Mucosa of stomach (tissue), 1 donor: ENCODE measurements around the gene BSG.
"Not testable (repeated sequence)": the region's sequence is repeated elsewhere in the genome, so short reads cannot be mapped to it uniquely, and the experiment has no call there.

Experiments
- H3K27me3 ChIP-seq: one replicate; pipeline ENCODE4 v1.7.0; 2013; ENCODE audit warnings: mild to moderate bottlenecking, low read length; ENCODE audit not compliant: control insufficient read depth, insufficient read depth
- H3K36me3 ChIP-seq: one replicate; pipeline ENCODE4 v1.7.0; 2013; ENCODE audit warnings: low read length; ENCODE audit not compliant: control insufficient read depth, insufficient read depth
- H3K4me1 ChIP-seq: one replicate; pipeline ENCODE4 v1.7.0; 2013; ENCODE audit warnings: mild to moderate bottlenecking, low read length; ENCODE audit not compliant: control insufficient read depth, insufficient read depth
- H3K4me3 ChIP-seq: one replicate; pipeline ENCODE4 v1.7.0; 2013; ENCODE audit warnings: low read length
- H3K9ac ChIP-seq: one replicate; pipeline ENCODE4 v1.7.0; 2013; ENCODE audit warnings: mild to moderate bottlenecking, low read length, moderate library complexity
- H3K9me3 ChIP-seq: one replicate; pipeline ENCODE4 v1.7.0; 2013; ENCODE audit warnings: mild to moderate bottlenecking, low read length, moderate library complexity; ENCODE audit not compliant: control insufficient read depth
- donor health status: Pancreatic carcinoma.

Gene BSG

DNA sequence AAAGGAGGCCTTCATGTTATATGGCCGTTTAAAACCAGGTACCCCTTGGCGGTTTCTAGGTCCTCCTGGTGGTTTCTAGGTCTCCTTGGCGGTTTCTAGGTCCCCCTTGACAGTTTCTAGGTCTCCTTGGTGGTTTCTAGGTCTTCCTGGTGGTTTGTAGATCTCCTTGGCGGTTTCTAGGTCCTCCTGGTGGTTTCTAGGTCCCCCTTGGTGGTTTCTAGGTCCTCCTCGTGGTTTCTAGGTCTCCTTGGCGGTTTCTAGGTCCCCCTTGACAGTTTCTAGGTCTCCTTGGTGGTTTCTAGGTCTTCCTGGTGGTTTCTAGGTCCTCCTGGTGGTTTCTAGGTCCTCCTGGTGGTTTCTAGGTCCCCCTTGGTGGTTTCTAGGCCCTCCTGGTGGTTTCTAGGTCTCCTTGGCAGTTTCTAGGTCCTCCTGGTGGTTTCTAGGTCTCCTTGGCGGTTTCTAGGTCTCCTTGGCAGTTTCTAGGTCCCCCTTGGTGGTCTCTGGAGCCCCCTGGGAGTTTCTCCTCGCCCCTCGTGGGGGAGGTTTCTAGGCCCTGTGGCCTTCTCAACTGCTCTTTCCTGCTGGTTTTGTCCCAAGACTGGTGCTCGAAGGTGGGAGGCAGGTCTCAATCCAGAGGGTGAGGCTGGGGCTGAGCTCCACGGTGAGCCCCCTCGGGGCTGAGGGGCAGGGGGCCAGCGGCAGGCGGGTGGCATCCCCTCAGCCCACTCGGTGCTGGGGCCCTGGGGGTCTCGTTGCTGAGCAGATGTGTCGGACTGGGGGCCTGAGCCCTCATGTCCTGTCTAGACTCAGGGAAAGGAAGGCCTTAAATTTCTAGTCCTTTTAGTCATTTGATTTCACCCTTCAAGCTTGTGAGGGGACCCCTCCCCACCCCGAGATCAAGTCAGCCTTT, 25.3 kb downstream of the BSG start:
- H3K4me3 ChIP-seq, result no peak overlapping the region
- H3K9ac ChIP-seq, result no peak overlapping the region
- H3K27me3 ChIP-seq, result peaks cover 1% of the 10 kb centered on the region
- no peaks in the 10 kb centered on the region for H3K4me1 ChIP-seq
- H3K36me3 ChIP-seq, result no peaks in the 10 kb centered on the region
- H3K9me3 ChIP-seq, result no peaks in the 10 kb centered on the region

DNA sequence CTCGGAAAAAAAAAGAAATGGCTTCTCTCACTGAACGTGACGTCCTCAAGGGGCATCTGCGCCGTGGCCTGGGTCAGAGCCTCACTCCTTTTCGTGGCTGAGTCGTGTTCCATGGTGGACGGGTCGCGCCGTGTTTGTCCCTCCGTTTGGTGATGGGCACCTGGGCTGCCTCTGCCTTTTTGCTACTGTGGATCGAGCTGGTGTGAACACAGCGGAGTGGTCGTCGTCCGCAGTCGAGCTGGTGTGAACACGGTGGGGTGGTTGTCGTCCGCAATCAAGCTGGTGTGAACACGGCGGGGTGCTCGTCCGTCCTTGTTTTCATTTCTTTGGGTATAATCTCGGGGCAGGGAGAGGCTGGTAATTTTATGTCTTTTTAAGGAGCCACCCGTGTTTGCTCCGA, 28.9 kb downstream of the BSG start:
- Histone ChIP-seq H3K9me3 (no peaks in the 10 kb centered on the region), H3K4me3 (no peak overlapping the region), H3K27me3 (no peaks in the 10 kb centered on the region), H3K9ac (no peak overlapping the region), H3K36me3 (no peaks in the 10 kb centered on the region), H3K4me1 (no peaks in the 10 kb centered on the region)

DNA sequence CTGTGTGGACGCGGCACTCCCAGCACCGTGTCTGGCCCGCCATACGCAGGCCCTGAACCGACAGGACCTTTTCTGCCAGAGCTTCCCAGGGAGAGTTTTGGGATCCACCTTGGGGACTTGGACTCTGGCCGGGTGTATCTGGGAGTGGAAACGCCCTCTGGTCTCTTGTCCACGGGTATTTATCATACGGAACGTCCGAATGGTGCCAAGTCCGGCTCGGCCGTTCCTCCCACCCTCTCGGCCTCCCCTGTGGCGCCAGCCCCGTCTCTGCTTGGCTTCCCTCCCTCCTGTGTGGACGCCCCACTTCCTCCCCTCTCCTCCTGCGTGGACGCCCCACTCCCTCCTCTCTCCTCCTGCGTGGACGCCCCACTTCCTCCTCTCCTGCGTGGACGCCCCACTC, 29.4 kb downstream of the BSG start:
- H3K9ac ChIP-seq, result no peak overlapping the region
- no peaks in the 10 kb centered on the region for H3K36me3 ChIP-seq
- no peaks in the 10 kb centered on the region for H3K4me1 ChIP-seq
- no peak overlapping the region for H3K4me3 ChIP-seq
- no peaks in the 10 kb centered on the region for H3K9me3 ChIP-seq
- H3K27me3 ChIP-seq, result no peaks in the 10 kb centered on the region

DNA sequence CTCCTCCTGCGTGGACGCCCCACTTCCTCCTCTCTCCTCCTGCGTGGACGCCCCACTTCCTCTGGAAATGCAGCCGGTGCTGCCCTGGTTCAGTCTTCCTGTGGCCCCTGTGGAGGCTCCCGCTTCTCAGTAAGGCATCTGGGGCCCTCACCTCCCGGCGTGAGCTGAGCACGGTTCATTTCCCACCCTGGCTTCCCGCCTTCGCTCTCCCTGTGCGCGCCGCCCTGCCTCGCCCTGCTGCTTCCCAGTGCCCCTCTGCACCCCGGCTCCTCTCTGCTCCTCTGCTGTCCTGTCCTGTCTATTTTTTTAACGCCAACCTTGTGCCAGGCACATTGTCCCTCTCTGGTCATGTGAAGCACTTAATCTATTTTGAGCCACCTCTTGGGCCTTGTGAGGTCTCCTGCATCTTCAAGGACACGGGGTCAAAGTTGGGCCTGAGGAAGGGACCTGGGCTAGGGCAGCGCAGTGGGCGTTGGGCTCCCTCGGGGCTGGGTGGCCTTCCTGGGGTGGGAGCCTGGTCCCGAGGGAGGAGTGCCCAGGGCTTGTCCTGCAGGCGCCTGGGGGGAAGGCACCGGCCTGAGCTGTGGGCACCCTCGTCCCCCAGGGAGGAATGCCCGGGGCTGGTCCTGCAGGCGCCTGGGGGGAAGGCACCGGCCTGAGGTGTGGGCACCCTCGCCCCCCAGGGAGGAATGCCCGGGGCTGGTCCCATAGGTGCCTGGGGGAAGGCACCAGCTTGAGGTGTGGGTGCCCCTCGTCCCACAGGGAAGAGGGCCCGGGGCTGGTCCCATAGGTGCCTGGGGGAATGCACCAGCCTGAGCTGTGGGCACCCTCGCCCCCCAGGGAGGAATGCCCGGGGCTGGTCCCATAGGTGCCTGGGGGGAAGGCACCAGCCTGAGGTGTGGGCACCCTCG, 30.2 kb downstream of the BSG start:
- Histone ChIP-seq H3K9ac (no peak overlapping the region), H3K9me3 (no peaks in the 10 kb centered on the region), H3K27me3 (no peaks in the 10 kb centered on the region), H3K4me3 (no peak overlapping the region), H3K36me3 (no peaks in the 10 kb centered on the region), H3K4me1 (no peaks in the 10 kb centered on the region)

DNA sequence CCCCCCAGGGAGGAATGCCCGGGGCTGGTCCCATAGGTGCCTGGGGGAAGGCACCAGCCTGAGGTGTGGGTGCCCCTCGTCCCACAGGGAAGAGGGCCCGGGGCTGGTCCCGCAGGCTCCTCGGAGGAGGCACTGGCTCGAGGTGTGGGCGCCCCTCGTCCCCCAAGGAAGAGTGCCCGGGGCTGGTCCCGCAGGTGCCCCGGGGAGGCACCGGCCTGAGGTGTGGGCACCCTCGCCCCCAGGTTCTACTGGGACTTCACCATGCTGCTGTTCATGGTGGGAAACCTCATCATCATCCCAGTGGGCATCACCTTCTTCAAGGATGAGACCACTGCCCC, 30.9 kb downstream of the BSG start:
- not testable (repeated sequence) for H3K9me3 ChIP-seq, H3K36me3 ChIP-seq, H3K27me3 ChIP-seq, H3K9ac ChIP-seq, H3K4me3 ChIP-seq, H3K4me1 ChIP-seq

DNA sequence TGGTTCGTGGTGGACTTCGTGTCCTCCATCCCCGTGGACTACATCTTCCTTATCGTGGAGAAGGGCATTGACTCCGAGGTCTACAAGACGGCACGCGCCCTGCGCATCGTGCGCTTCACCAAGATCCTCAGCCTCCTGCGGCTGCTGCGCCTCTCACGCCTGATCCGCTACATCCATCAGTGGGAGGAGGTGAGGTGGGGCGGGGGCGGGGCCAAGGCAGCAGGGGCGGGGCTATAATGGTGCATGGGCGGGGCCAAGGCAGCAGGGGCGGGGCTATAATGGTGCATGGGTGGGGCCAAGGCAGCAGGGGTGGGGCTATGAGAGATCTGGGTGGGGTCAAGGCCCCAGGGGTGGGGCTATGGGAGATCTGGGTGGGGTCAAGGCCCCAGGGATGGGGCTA, 31.4 kb downstream of the BSG start:
- H3K4me3 ChIP-seq, H3K9ac ChIP-seq, H3K27me3 ChIP-seq, H3K36me3 ChIP-seq, H3K4me1 ChIP-seq, H3K9me3 ChIP-seq: not testable (repeated sequence)

DNA sequence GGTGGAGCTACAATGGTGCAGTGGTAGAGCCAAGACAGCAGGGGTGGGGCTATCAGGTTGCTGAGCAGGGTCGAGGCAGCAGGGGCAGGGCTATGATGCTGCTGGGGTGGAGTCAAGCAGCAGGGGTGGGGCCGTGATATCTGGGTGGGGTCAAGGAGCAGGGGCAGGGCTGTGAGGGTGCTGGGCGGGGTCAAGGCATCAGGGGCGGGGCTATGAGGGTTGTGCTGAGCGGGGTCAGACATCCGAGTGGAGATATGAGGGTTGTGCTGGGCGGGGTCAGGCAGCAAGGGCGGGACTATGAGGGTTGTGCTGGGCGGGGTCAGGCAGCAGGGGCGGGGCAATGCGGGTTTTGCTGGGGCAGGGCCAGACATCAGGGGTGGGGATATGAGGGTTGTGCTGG, 32.0 kb downstream of the BSG start:
- Histone ChIP-seq H3K9me3 (no peaks in the 10 kb centered on the region), H3K9ac (no peak overlapping the region), H3K4me3 (no peak overlapping the region), H3K36me3 (no peaks in the 10 kb centered on the region), H3K4me1 (peaks cover 7% of the 10 kb centered on the region), H3K27me3 (peaks cover 2% of the 10 kb centered on the region)

DNA sequence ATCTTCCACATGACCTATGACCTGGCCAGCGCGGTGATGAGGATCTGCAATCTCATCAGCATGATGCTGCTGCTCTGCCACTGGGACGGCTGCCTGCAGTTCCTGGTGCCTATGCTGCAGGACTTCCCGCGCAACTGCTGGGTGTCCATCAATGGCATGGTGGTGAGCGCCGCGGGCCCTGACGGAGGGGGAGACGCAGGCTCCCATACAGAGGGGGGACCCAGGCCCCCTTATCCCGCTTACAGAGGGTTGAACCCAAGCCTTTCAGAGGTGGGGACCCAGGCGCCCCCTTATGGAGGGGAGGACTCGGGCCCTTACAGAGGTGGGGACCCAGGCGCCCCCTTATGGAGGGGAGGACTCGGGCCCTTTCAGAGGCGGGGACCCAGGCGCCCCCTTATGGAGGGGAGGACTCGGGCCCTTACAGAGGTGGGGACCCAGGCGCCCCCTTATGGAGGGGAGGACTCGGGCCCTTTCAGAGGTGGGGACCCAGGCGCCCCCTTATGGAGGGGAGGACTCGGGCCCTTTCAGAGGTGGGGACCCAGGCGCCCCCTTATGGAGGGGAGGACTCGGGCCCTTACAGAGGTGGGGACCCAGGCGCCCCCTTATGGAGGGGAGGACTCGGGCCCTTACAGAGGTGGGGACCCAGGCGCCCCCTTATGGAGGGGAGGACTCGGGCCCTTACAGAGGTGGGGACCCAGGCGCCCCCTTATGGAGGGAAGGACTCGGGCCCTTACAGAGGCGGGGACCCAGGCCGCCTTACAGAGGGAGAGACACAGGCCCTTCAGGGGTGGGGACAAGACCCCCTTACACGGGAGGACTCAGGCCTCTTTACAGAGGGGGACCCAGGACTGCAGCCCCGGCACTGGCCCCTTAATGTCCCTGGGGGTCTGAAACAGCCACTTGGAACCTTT, 32.9 kb downstream of the BSG start:
- not testable (repeated sequence) for H3K27me3 ChIP-seq, H3K4me3 ChIP-seq, H3K4me1 ChIP-seq, H3K9ac ChIP-seq, H3K36me3 ChIP-seq, H3K9me3 ChIP-seq

DNA sequence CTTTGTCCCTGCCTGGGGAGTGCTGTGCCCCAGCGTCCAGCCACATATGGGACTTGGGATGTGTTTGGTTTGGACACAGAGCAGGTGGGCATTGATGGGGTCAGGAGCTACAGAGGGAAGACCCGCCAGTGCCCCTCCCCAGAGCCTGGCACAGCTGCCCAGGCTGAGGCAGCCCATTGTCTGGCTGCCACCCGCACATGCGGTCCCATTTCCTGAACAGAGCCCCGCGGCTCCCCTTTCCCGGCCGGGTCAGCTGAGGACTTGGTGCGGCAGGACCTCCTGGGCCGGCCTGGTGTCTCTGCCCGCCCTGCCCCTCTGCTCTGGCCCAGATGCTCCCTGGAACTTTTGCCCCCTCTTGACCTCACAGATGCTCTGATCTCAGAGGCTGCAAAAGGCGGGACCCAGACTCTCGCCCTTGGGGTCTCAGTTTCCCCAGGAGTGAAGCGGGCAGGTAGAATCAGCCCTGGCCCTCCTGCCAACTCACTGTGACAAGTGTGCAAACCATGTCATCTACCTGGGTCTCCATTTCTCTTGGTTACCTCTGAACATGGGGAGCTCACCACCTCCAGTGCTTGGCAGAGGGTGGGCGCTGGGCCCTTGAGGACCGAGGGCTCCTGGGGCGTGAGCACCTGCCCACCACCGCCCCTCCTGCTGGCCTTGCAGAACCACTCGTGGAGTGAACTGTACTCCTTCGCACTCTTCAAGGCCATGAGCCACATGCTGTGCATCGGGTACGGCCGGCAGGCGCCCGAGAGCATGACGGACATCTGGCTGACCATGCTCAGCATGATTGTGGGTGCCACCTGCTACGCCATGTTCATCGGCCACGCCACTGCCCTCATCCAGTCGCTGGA, 35.1 kb downstream of the BSG start:
- H3K4me1 ChIP-seq, result peaks cover 15% of the 10 kb centered on the region
- H3K9me3 ChIP-seq, result no peaks in the 10 kb centered on the region
- no peak overlapping the region for H3K4me3 ChIP-seq
- peaks cover 17% of the 10 kb centered on the region for H3K27me3 ChIP-seq
- H3K9ac ChIP-seq, result no peak overlapping the region
- H3K36me3 ChIP-seq, result no peaks in the 10 kb centered on the region

DNA sequence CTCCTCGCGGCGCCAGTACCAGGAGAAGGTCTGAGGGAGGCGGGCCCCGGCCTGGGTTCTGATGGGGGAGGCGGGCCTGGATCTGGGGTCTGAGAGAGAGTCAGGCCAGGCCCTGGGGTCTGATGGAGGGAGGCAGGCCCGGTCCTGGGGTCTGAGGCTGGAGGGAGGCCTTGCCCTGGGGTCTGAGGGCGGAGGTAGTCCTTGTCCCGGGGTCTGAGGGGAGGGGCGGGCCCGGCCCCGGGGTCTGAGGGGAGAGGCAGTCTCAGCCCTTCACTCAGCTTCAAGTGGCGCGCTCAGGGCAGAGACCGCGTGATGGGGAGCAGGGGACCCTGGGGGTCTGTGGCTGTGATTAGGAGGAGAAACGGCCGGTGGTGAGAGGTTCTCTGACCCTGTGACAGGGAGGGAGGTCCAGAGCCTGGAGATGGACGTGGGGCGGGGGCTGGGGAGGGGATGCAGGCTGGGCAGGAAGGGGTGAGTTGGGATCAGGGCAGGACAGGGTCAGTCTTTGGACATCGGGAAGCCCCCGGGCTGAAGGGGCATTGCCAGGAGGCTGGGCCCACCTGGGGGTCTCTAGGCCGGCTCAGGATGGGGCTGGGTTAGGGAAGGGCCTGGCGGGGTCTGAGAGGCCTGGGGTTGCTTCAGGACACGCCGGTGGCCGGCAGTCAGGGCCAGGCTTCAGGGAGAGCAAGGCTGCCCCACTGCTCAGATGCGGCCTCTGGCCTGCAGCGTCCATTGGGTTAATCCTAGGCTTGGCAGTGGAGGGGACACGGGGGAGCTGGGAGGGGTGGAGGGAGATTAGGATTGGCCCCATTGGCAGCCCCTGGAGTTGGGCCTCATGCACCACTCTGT, 36.0 kb downstream of the BSG start:
- H3K27me3 ChIP-seq, result peaks cover 24% of the 10 kb centered on the region
- H3K36me3 ChIP-seq, result no peaks in the 10 kb centered on the region
- H3K9me3 ChIP-seq, result no peaks in the 10 kb centered on the region
- no peak overlapping the region for H3K4me3 ChIP-seq
- H3K9ac ChIP-seq, result no peak overlapping the region
- H3K4me1 ChIP-seq, result peaks cover 15% of the 10 kb centered on the region
